ENCODE data around the gene HSD17B10.
A peak's percentile ranks its signal among the peaks of the same experiment; 100 is the strongest.
"Not testable (repeated sequence)": the region's sequence is repeated elsewhere in the genome, so short reads cannot be mapped to it uniquely, and the experiment has no call there.

The HSD17B10 gene

DNA sequence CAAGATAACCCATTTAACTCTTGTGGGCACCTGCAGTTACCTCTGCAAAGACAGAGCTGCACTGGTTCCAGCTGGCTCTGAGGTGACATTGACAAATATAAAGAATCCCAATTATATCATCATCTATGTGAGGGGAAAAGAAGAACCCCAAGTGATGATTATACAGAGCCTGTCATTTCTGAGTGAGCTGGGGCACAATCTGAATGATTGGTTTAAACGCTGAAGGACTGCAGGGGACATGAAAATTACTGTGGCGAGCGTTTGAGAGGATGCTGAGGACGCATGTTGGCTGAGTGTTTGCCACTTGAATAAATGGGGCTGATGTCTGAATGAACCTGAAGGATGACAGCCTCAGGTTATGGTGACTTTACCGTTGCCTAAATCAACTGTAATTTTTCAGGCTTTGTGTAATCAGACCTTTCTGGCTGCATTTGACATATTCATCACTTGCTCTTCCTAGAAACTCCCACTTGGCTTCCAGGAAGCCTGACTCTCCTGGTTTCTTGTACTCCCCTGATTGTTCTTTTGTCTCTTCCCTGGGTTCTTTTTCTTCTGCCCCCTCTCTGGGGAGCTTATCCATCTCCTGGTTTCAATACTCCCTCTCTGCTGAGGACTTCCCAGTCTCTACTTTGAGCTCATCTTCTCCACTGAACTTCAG lies 4.1 kb upstream of the HSD17B10 start:
- DNase-seq, result no peak
- intact Hi-C loops (cut with DNase I), result loop anchor here (5.0 kb wide), 1 partner anchor 126 kb away; no protein-coding TSS in a partner anchor

DNA sequence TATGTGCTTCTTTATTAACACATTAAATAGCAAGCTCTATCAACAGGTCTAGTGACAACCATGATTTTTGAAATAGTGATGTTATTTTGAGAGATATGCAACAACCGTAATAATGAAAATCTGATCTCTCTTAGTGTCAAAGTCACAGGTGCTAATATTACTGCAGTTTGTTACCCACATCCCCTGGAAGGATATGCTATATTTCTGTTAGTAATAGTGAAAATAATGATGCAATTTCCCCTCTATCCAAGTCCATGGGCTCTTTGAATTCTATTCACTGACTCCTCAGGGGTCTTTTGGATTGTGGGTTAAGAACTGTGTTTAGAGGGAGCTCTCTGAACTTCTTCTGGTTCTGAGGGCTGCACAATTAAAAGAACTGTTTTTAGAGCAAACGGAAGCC lies 3.0 kb upstream of the HSD17B10 start:
- intact Hi-C loops (cut with DNase I), result loop anchor here (5.0 kb wide), 1 partner anchor 125 kb away; no protein-coding TSS in a partner anchor
- DNase-seq, result no peak

DNA sequence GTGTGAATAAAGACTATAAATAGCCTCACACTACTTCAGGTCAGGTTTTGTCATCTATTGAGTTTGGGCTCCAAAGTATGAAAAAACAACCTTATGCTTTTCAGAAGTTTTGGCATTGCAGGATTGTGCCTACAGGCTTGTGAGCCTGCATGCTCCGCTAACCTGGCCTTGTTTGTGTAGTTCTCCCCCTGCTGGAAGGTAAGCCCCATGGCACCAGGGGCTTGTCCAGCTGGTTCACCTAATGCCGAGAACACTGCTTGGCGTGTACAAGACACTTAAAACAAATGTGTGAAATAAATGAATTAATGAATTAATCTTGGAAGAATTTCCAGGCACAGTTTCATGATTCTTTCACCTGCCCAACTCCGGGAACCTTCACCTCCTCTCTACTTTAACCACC lies 1.8 kb upstream of the HSD17B10 start:
- intact Hi-C loops (cut with DNase I), result loop anchor here (5.0 kb wide), 1 partner anchor 124 kb away; no protein-coding TSS in a partner anchor

DNA sequence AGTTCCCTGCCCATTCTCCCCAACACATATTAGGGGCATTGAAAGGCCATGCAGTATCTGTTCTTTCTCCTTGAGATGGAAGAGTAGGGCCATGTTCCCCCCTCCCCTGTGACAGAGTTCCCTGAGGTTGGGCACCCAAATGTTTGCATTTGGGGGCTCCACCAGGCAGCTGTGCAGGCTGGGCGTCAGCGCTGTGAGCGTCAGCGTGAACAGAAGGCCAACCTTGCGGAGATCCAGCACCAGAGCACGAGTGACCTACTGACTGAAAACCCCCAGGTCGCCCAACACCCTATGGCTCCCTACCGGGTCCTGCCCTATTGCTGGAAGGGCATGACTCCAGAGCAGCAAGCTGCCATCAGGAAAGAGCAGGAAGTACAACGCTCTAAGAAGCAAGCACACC lies 3.9 kb downstream of the HSD17B10 start:
- intact Hi-C loops (cut with DNase I), result no loop called here
- peak in 1 of 10 donors; percentile 36 for DNase-seq

More for the DNA sequence above, 1.8 kb upstream of the HSD17B10 start:
- DNase-seq, result peak in 6 of 10 donors; percentile 14 to 91 (median 42)

DNA sequence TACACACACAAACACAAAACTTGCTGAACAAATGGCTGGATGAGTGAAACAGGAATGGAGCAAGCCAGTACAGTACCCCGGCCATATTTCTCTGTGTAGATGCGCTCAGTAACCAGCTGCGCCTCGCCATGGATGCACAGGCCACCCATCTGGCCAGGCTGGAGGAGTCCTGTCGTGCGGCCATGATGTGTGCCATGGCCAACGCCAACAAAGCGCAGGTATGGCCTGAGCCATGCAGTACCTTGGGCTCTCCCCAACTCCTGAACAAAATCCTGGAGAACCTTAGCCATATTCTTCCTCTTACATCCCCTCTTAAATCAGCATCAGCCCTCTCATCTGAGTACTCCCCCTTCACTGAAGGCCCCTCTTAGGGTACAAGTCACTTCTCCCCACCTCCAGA lies 4.4 kb downstream of the HSD17B10 start:
- DNase-seq, result peak in 2 of 10 donors; percentile 24 to 52
- intact Hi-C loops (cut with DNase I), result no loop called here

DNA sequence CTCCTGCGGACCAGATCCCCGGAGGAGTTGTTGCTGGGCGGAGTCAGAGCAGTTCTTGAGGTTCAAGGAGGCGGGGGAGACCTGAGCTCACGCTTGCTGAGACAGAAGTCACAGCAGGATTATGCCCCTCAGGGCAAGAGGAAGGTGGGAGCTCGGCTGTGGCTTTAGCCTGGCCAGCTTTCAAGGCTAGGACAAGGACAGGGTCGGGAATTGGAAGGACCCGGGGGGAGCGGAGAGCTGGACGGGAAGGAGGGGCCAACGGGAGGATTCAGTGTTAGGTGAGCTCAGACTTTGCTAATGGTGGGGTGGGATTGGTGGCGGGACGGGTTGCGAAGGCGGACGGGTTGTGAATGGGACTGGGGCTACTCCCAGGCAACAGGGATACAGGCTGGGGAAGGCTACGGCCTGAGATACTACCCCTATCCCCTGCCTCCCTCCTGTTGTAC lies 11.3 kb downstream of the HSD17B10 start, which contains the start of gene RIBC1:
Gene RIBC1, plus strand, starts transcription at position 13 of the 446 bp plus-strand sequence. CDS start 3,404 bp downstream, outside the sequence.
- no peak for DNase-seq
- intact Hi-C loops (cut with DNase I), result no loop called here

DNA sequence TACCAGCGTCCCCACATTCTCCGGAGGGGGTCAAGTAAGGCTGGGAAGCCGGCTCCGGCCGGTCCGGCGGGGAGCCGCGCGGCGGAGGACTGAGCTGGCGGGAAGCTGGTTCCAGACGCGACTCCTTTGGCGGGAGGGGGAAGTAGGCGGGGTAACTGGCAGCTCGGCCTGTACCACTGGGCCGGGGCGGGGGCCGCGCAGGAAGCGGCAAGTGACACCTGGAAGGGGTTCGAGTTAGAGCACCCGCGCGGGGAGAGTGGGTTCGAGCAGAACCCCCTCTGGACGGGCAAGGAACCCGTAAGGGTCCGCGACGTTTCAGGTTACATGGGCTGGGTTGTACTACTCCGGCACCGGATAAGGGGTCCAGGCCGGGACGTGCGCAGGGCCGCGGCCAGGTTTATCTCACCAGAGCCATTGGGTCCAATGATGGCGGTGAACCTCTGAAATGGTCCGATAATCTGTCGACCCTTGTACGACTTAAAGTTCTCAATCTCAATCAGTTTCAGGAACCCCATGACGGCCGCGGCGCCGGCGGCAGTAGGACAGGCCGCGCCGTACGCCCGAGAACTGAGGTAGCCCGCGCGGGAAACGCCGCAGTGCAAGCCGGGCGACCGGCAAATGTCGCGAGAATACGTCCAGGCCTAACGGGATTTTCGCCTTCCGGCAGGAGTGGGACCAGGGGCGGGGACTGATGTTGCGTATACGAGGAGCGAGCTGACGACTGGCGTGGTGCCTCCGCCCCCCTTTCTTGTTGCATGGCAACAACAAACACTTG lies 11.9 kb downstream of the HSD17B10 start, which contains the start of gene SMC1A:
Gene SMC1A, minus strand, starts transcription at position 569 of the 775 bp plus-strand sequence. Its CDS starts 54 bp downstream, at position 515.
- intact Hi-C loops (cut with DNase I), result no loop called here
- peak; percentile 87 to 100 (median 98) for DNase-seq

DNA sequence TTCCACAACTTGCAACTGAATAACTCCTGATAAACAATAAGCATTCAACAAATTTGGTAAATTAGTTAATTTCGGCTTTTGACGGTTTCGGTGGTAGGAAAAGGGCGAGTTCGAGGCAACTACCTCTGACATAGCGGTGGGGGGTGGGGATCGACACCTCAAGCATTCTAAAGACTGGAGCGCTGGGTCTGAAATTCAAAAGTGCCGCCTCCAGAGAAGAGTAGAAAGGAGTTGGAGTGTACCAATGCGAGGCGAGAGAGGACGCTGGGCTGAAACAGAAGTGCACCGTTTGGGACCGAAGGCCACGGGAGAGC lies 12.4 kb downstream of the HSD17B10 start:
- DNase-seq, result no peak
- intact Hi-C loops (cut with DNase I), result no loop called here

DNA sequence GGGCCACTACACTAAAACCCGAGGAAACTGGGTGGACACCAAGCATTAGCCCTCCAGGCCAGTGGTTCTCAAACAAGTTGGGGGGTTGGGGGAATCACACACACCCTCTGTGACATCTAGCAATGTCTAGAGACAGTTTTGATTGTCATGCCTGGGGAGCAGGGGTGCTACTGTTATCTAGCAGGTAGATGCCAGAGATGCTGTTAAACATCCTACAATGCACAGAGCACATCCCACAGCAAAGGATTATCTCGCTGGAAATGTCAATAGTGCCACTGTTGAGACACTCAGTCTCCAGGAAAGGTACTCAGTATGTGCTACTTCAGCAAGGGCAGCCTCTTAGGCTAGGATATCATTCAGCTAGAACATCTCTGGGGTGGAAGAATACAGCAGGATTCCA lies 13.0 kb downstream of the HSD17B10 start:
- intact Hi-C loops (cut with DNase I), result no loop called here
- no peak for DNase-seq

DNA sequence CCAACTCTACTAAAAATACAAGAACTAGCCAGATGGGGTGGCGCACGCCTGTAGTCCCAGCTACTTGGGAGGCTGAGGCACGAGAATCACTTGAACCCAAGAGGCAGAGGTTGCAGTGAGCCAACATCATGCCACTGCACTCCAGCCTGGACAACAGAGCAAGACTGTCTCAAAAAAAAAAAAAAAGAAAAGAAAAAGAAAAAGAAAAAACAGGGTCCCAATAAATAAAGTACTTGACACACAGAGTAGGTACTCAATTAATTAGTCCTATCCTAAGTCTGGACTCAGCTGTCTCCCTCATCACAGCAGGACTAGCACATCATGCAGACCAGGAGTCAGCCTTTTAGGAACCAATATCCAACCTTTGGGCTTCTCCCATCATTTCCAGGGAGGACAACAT lies 13.8 kb downstream of the HSD17B10 start:
- intact Hi-C loops (cut with DNase I); DNase-seq: not testable (repeated sequence)

DNA sequence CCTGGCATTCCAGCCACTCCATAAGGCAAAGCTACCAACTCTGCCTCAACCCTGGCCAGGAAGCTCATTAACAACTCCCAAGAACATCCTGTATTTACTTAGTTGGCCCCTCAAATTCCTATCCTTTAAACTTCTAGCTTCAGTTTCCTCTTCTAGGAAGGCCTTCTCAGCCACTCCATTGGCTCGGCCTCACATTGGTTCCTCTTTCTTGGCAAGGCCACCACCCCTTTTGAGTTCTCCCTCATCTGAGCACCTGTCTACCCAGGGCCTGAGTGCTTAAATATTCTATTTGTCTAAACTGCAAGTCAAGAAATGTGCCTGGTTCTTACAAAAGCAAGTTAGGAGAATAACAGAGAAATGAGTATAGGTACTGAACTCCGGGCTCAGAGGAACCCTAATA lies 21.7 kb downstream of the HSD17B10 start:
- intact Hi-C loops (cut with DNase I), result no loop called here
- no peak for DNase-seq

DNA sequence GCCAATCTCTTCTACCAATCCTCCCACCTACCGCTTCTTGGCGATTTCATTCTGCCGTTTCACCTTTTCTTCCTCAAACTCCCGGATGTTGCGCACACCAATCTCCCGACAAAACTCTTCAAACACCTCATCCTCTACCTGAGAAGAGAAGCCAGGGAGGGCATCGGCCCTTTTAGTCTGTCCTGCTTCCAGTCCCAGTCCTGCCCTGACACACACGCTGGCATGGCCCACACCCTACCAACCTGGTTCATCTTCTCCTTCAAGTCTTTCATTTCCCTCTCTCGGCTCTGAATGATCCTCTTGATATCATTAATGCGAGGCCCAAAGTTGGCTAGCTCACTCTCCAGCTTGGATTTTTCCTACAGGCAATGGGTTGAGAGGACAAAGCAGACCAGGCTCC lies 30.6 kb downstream of the HSD17B10 start:
- DNase-seq, result no peak
- intact Hi-C loops (cut with DNase I), result no loop called here

DNA sequence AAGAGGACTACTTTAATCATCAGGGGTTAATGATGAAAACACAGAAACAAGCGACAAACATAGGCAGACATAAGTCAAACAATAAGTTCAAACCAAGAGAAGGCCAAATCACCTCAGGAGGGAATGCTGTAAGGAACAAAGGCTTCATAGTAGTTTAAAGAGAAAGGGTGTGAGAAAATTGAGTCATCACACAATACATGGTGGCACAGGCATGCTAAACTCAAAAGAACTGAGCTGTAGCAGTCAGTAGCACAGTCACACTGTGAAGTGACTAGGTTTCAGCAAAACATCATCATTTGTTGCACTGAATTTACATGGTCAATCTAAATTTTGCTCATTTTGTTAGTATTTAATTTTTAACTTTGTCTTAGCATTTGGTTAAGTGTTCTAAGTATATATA lies 36.0 kb downstream of the HSD17B10 start:
- no peak for DNase-seq
- intact Hi-C loops (cut with DNase I), result no loop called here

DNA sequence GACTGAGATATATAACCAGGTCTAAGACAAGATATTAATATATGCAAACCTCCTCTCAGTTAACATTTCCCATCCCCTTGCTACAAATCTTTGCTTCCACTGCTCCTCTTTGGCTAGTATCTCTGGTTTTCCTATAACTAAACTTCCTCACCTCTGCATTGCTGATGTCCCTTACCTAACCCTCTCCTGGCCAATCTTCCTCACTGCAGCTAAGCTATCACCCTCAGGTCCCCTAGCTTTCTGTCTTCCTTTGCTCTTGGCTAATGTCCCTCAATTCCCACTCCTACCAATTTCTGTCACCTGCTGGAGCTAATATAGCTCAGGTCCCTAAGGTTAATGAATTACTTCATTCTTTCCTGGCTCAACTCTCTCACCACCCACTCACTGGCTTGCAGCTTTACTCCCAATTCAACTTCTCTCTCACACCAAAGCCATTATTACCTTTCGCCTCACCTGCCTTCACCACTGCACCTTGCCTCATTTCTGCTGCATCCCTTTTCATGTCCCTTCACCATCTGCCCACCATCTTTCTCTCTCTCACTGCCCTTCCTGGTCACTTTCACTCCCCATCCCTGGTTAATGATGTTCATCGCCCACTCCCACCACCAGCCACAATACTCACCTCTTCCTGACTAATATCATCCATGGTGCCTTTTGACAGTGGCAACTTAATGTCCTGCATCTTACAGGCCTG lies 38.4 kb downstream of the HSD17B10 start:
- DNase-seq, result no peak
- intact Hi-C loops (cut with DNase I), result no loop called here

DNA sequence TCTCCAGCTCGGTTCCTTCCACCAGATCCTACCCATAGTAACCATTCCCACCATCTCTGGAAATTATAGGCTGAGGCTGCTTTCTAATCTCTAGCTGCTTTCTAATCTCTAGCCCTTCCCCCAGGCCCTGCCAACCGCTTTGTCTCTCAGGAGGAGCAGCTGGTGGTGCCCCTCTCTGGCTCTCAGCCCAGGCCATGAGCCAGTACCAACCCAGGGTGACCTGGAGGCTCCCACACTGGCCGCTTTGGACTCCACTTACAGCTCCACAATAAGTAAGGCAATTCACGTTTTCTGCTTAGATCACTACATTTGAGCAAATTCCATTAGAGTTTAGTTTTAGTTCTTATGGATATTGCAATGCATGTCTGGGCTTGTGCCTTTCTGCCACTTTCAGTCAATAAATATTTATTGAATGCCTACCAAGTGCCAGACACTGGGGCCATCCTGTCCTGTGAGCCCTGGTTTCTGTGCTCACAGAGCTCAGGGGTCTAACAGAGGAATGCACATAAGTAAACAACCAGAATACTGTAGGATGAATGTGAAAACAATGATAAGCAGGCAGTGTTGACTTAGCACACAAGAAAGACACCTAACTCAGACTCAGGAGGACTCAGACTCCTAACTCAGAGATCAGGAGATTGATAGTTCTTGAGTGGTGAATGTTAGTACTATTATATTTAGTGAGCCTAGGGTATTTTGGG lies 50.6 kb downstream of the HSD17B10 start:
- intact Hi-C loops (cut with DNase I), result no loop called here
- no peak for DNase-seq

All from posterior cingulate gyrus (tissue), 11 donors.